Measurements from ENCODE around the gene CDRT15.

The CDRT15 gene

GRCh38 chr17:14270508-14270907 lies 33.8 kb upstream of the CDRT15 start:
- ATAC-seq (ENCODE audit: insufficient read depth, low read depth) (no peak), DNase-seq (no peak)
- no peak overlapping the region for H3K4me2 ChIP-seq (ENCODE audit: insufficient read depth, low read length)
- no peak overlapping the region for H2AFZ ChIP-seq (ENCODE audit: low read depth, low read length)
- no peaks in the 10 kb centered on the region for H4K20me1 ChIP-seq (ENCODE audit: insufficient read depth, low read length)
- TF ChIP-seq CTCF (IDR thresholded peaks at IDR 0.05; ENCODE audit: borderline replicate concordance, extremely low read depth, low read length, poor library complexity, severe bottlenecking), result no peak
- H3K4me1 ChIP-seq (ENCODE audit: insufficient read depth, low read length), result no peaks in the 10 kb centered on the region
- no peak overlapping the region for H3K27ac ChIP-seq (ENCODE audit: low read length)
- no peaks in the 10 kb centered on the region for H3K27me3 ChIP-seq (ENCODE audit: insufficient read depth, low read length, poor library complexity)
- H3K79me2 ChIP-seq (ENCODE audit: insufficient read depth, low read length), result no peaks in the 10 kb centered on the region
- no peak overlapping the region for H3K4me3 ChIP-seq (ENCODE audit: low read depth in 1 of 2, low read length in 2 of 2)
- no peaks in the 10 kb centered on the region for H3K36me3 ChIP-seq (ENCODE audit: insufficient read depth, low read length)
- no peaks in the 10 kb centered on the region for H3K9me3 ChIP-seq (ENCODE audit: insufficient read depth, low read length, severe bottlenecking)
- no peak overlapping the region for H3K9ac ChIP-seq (ENCODE audit: low read depth, low read length)

GRCh38 chr17:14269473-14269872 lies 32.8 kb upstream of the CDRT15 start:
- no peaks in the 10 kb centered on the region for H3K36me3 ChIP-seq (ENCODE audit: insufficient read depth, low read length)
- DNase-seq (no peak), ATAC-seq (ENCODE audit: insufficient read depth, low read depth) (no peak)
- TF ChIP-seq CTCF (IDR thresholded peaks at IDR 0.05; ENCODE audit: borderline replicate concordance, extremely low read depth, low read length, poor library complexity, severe bottlenecking) (no peak), EZH2 (IDR thresholded peaks at IDR 0.05; ENCODE audit: borderline replicate concordance, low read depth, low read length, severe bottlenecking) (no peak)
- no peak overlapping the region for H2AFZ ChIP-seq (ENCODE audit: low read depth, low read length)
- H3K9me3 ChIP-seq (ENCODE audit: insufficient read depth, low read length, severe bottlenecking), result no peaks in the 10 kb centered on the region
- no peaks in the 10 kb centered on the region for H3K4me1 ChIP-seq (ENCODE audit: insufficient read depth, low read length)
- no peak overlapping the region for H3K9ac ChIP-seq (ENCODE audit: low read depth, low read length)
- no peak overlapping the region for H3K4me2 ChIP-seq (ENCODE audit: insufficient read depth, low read length)
- no peaks in the 10 kb centered on the region for H4K20me1 ChIP-seq (ENCODE audit: insufficient read depth, low read length)
- no peaks in the 10 kb centered on the region for H3K79me2 ChIP-seq (ENCODE audit: insufficient read depth, low read length)
- no peaks in the 10 kb centered on the region for H3K27me3 ChIP-seq (ENCODE audit: insufficient read depth, low read length, poor library complexity)
- no peak overlapping the region for H3K4me3 ChIP-seq (ENCODE audit: low read depth in 1 of 2, low read length in 2 of 2)
- no peak overlapping the region for H3K27ac ChIP-seq (ENCODE audit: low read length)

- Histone ChIP-seq H3K4me1 (ENCODE audit: insufficient read depth, low read length) (no peaks in the 10 kb centered on the region), H3K36me3 (ENCODE audit: insufficient read depth, low read length) (no peaks in the 10 kb centered on the region), H3K4me2 (ENCODE audit: insufficient read depth, low read length) (no peak overlapping the region), H3K4me3 (ENCODE audit: low read depth in 1 of 2, low read length in 2 of 2) (no peak overlapping the region), H3K9ac (ENCODE audit: low read depth, low read length) (no peak overlapping the region), H3K27ac (ENCODE audit: low read length) (no peak overlapping the region), H3K27me3 (ENCODE audit: insufficient read depth, low read length, poor library complexity) (no peaks in the 10 kb centered on the region), H3K9me3 (ENCODE audit: insufficient read depth, low read length, severe bottlenecking) (no peaks in the 10 kb centered on the region), H4K20me1 (ENCODE audit: insufficient read depth, low read length) (no peaks in the 10 kb centered on the region), H2AFZ (ENCODE audit: low read depth, low read length) (no peak overlapping the region), H3K79me2 (ENCODE audit: insufficient read depth, low read length) (no peaks in the 10 kb centered on the region)
- ATAC-seq (ENCODE audit: insufficient read depth, low read depth) (no peak), DNase-seq (no peak)
- TF ChIP-seq EZH2 (IDR thresholded peaks at IDR 0.05; ENCODE audit: borderline replicate concordance, low read depth, low read length, severe bottlenecking) (no peak), CTCF (IDR thresholded peaks at IDR 0.05; ENCODE audit: borderline replicate concordance, extremely low read depth, low read length, poor library complexity, severe bottlenecking) (no peak)
Observed at GRCh38 chr17:14268264-14268663, 31.6 kb upstream of the CDRT15 start.

GRCh38 chr17:14261406-14261805 lies 24.7 kb upstream of the CDRT15 start:
- no peak overlapping the region for H3K4me2 ChIP-seq (ENCODE audit: insufficient read depth, low read length)
- no peaks in the 10 kb centered on the region for H3K36me3 ChIP-seq (ENCODE audit: insufficient read depth, low read length)
- peaks cover 3% of the 10 kb centered on the region for H3K9me3 ChIP-seq (ENCODE audit: insufficient read depth, low read length, severe bottlenecking)
- no peaks in the 10 kb centered on the region for H4K20me1 ChIP-seq (ENCODE audit: insufficient read depth, low read length)
- ATAC-seq (ENCODE audit: insufficient read depth, low read depth) (no peak), DNase-seq (no peak)
- H3K9ac ChIP-seq (ENCODE audit: low read depth, low read length), result no peak overlapping the region
- no peak overlapping the region for H3K4me3 ChIP-seq (ENCODE audit: low read depth in 1 of 2, low read length in 2 of 2)
- no peak overlapping the region for H3K27ac ChIP-seq (ENCODE audit: low read length)
- H3K79me2 ChIP-seq (ENCODE audit: insufficient read depth, low read length), result no peaks in the 10 kb centered on the region
- no peaks in the 10 kb centered on the region for H3K27me3 ChIP-seq (ENCODE audit: insufficient read depth, low read length, poor library complexity)
- H2AFZ ChIP-seq (ENCODE audit: low read depth, low read length), result no peak overlapping the region
- TF ChIP-seq CTCF (IDR thresholded peaks at IDR 0.05; ENCODE audit: borderline replicate concordance, extremely low read depth, low read length, poor library complexity, severe bottlenecking), result no peak
- no peak for TF ChIP-seq EZH2 (IDR thresholded peaks at IDR 0.05; ENCODE audit: borderline replicate concordance, low read depth, low read length, severe bottlenecking)
- no peaks in the 10 kb centered on the region for H3K4me1 ChIP-seq (ENCODE audit: insufficient read depth, low read length)

Measured in DND-41 (cell line).